Fibroblast of skin of right biceps (primary cell): Measurements from ENCODE around the gene FOXP2.
A peak's percentile ranks its signal among the peaks of the same experiment; 100 is the strongest.
"Not testable (repeated sequence)": the region's sequence is repeated elsewhere in the genome, so short reads cannot be mapped to it uniquely, and the experiment has no call there.

Experiments used
- DNase-seq: peaks from one replicate; pipeline ENCODE4 v3.0.0-alpha.2; 2013

Gene FOXP2

DNA sequence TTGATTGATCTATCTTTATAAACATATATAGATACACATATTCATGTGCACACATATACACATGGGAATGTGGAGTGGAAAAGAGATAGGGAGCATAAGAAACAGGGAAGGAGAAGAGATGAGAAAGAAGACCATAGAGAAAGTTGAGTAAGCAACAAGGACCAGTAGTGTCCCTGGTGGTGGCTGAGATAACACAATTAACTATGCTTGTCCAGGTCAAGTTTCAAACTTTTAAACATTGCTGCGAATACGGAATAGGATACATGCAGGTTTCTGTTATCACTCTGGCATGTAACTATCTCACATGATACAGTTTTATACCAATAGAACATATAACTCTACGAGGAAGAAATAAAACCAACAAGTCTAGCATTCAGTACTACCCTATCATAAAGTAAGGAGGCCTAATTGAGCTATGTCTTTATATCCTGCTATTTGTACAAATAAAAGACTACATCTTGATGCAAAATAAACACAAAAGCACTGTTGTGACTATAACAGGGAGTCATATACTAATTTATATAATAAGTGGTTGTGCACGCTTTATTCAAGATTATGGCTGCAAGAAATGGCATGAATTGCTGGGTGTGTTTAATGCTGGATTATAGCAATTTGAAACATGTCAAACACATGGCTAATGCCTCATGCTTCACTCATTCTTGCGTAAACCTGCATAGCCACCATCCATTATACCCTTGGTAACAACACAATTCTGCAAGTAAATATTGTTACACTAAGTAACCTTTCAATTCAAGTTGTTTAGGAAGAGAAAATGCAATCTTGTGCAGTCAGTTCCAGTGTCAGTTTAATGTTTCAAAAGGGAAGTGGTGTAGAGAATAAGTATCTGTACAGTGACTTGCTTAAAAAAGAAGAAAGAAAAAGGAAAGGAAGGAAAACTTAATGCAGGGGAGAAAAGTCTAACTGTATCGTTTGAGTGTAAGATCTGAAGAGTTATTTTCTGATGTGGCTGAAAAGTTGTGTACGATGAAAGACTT, 8.2 kb downstream of the FOXP2 start:
- no peak for DNase-seq

DNA sequence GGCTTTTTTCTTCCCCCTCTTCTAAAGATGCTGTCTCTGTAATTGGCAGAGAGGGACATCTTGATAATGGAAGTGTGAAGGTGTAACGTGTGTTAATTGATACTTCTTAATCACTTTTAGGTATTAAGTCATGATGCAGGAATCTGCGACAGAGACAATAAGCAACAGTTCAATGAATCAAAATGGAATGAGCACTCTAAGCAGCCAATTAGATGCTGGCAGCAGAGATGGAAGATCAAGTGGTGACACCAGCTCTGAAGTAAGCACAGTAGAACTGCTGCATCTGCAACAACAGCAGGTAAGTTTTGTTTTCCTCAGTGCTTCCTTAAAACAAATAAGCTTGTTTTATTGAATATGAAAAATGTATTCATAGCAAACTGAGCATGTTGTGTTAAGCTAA, 11.8 kb downstream of the FOXP2 start:
- DNase-seq, result no peak

DNA sequence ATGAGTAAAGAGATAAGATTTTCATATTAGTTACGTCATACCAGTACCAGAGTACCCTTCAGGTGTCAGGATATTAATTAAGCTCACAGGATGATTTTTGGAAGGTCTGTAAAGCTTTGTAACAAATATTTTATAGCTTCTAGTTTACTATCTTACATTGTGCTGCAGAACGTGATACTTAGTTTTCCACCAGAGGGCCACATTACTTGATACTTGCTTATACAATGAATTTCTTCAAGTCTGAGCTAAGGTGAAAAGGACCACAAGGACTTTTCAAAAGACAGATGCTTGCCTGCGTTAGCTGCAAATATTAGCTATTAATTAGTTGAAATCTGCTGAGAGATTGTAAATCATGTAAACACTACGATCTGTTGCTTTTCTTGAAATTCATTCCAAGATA, 12.2 kb downstream of the FOXP2 start:
- peak; percentile 26 for DNase-seq

DNA sequence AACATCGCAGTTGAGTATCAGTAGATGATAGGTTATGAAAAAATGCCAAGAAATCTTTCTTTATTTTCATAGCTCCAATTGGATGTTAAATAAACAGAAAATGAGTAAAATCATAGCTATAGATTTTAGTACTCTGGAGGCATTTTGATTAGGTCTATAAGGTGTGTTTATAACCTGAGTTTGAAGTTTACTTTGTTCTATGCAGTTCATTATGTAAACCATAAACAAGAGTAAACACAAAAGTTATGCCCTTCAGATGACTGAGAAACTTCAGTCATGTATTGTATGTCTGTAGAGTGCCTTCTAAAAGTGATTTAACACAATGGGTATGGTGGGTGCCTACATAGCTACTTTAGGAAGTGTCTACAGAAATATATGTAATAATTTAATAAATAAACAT, 13.6 kb downstream of the FOXP2 start:
- no peak for DNase-seq

DNA sequence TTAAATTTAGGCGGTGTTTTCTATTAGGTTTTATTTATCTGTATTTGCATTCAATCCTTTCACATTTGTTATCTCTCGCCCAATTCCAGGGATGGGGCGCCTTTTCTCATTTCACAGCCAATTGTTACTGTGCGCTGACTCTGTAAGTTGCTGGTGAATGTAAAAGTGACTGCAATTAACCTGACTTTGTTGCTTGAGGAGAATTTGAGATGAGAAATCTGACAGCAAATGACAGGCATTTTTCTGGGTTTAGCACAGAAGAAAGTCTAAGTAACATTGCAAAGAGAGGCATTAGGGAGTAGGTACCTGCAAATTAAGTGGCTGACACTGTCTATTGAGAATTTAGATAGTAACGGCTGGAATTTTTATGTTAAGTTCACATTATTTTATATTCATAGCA, 16.6 kb downstream of the FOXP2 start:
- no peak for DNase-seq

DNA sequence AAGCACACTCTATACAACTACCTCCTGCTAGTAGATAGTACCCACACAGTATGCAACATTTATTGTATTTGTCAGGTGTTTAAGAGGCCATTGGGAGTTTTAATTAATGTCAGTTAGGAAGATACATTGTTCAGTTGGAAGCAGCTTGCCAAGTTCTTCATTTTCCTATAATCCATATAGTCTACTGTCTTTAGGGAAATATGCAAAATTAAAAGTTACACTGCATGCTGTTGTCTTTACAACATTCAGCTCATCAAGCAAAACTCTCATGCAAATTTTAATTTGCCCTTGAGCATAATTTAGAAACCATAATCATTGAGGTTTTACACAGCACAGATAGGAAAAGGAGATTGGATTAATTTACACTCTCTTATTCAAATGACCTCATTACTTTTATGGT, 17.4 kb downstream of the FOXP2 start:
- DNase-seq, result no peak

DNA sequence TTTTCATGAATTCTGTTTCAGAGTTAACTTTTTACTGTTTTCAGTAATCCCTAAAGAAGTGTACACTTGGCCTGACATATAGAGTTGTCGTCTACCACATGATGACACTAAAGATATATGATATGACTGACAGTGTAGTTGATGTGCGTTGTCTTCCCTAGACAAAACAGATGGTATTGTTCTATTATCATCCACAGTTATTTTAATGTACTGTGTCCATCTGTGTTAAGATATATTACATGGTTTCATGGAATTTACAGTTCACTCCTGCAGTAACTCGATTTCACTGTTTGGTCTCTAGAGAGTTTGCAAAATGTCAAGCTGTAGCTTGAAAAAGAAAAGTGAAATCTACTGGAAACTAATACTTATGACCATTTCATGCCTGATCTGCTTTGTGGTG, 18.1 kb downstream of the FOXP2 start:
- no peak for DNase-seq

DNA sequence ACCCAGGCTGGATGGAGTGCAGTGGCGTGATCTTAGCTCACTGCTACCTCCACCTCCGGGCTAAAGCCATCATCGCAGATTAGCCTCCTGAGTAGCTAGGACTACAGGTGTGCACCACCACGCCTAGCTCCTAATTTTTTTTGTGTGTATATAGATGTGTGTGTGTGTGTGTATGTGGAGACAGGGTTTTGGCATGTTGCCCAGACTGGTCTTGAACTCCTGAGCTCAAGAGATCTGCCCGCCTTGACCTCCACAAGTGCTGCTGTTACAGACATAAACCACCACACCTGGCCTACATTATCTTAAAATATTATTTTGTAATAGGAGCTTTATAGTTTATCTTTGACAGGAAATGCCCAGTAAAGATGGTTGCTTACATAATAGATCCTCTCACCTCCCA, 25.0 kb downstream of the FOXP2 start:
- DNase-seq, result no peak

DNA sequence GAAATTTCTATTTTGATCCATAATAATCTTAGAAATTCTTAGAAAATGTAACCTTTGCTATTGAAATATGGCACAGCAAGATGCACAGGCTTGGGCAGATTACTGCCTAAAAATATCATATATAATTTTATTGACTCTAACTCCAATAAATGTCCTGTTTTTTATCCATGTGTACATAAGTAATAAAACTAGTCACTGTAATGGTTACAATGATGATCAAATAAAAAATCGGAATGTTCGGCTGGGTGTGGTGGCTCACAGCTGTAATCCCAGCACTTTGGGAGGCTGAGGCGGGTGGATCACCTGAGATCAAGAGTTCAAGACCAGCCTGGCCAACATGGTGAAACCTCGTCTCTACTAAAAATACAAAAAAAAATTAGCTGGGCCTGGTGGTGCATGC, 26.3 kb downstream of the FOXP2 start:
- not testable (repeated sequence) for DNase-seq

DNA sequence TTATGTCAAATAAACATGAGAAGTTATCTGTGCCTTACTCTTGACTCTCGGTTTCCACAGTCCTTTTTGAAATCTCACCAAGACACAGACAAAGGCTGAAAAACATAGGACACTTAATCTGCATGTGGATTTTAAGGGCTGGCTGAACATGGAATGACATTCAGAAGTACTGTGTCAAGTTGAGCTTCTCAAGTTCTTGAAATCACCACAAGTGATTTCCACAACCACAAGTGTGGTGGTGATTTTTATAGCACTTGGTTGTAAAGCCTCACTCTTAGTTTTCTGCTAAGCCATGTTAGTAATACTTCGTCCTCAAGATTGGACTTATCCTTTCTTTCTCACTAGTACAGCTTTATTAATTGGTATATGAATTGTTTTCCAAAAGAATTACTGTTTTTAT, 29.6 kb downstream of the FOXP2 start:
- no peak for DNase-seq

DNA sequence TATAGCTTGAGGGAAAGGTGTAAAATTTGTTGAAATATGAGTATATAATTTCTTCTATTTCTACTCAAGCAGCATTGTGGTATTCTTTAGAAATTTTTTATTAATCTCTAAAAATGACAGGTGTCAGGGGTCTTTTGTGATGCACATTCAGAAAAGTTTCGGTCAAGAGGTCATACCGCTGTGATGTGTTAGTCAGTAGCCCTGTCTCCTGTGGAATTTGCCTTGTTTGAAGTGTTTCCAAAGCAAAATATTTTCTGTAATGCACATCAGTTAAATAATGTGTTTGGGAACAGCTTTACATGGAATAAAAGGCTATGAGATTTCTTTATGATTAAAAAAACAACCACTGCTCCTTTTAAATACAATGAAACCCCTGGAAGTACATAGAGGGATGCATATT, 35.8 kb downstream of the FOXP2 start:
- peak; percentile 6 for DNase-seq

DNA sequence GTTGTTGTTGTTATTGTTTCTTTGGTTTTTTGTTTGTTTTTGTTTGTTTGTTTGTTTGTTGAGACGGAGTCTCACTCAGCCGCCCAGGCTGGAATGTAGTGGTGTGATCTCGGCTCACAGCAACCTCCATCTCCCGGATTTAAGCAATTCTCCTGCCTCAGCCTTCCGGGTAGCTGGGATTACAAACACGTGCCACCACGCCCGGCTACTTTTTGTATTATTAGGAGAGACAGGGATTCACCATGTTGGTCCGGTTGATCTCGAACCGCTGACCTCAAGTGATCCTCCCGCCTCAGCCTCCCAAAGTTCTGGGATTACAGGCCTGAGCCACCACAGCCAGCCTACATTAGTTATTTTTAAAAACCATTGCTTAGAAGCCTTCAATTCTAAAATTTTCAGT, 45.0 kb downstream of the FOXP2 start:
- DNase-seq, result no peak

DNA sequence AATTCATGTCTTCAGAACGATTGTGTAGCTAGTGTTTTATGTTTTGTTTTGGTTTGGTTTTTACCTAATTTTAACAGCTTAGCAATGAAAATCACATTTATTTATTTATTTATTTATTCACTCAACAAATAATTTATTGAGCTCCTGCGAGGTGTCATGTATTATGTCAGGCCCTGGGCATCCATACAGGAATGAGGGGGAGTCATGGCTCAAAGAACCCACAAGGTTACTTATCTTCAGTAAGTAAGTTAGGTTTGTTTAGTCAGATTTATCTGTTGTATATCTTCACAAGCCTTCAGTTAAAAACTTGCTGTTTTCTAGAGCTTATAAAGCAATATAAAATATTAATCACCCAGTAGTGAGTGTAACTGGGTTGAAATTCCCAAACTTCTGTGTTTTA, 45.4 kb downstream of the FOXP2 start:
- DNase-seq, result no peak

DNA sequence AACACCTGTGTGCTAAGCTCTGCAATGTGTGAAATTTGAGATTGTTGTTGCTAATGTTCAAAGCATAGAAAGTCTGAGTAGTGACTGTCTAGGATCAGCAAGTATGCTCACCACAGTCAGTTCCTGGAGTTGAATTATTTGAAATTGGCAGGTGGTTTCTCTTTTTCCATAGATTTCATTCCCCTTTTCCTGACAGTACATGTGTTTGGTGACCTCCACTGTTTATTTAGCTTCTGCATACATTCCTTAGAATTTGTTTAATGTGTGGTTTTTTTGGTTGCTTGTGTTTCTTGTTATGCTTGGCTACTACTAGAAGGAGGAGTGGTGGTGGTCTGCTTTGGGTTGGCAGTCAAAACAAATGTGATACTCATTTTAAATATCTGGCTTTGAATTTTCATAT, 52.3 kb downstream of the FOXP2 start:
- DNase-seq, result peak; percentile 9

DNA sequence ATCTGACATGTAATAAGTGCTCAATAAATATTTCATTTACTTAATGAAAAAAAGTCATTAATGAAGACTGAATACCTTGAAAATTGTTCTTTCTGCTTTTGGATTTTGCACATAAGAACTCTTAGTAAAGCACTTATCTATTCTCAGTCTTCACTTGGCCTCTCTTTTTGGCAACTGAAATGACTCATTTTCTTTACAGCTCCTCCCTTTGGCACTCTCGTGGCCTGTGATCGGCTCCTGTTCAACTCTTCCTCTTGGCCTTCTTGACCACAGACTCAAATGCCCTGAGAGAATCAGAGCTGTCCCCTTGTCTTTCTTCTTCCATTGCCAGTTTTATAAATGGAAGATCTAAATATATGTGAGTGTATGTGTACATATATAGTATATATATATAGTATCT, 54.2 kb downstream of the FOXP2 start:
- DNase-seq, result no peak

DNA sequence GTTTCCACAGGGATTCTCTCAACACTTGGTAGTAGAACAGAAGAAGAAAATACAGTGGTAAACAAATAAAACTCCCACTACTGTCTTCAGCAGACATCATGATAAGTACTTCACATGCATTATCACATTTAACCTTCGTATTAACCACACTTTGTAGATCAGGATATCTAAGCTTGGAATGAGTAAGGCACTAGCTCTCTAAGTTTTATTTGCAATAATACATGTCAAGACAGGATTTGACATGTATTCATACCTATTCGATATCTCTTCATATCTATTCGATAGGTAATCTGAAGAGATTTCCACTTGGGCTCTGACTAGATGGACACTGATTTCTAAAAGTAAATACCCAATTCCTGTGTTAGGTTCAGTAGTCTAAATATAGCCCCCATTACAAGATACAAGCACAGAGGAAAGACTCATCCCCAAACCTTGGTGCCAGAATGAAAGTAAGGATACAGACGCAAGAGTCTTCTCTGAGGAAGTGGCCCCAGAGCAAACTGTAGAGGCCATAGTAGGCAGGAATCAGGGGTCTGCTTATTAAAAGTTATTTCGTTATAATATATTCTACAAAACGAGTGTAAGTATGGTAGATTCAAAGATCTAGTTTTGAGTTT, 58.4 kb downstream of the FOXP2 start:
- no peak for DNase-seq

DNA sequence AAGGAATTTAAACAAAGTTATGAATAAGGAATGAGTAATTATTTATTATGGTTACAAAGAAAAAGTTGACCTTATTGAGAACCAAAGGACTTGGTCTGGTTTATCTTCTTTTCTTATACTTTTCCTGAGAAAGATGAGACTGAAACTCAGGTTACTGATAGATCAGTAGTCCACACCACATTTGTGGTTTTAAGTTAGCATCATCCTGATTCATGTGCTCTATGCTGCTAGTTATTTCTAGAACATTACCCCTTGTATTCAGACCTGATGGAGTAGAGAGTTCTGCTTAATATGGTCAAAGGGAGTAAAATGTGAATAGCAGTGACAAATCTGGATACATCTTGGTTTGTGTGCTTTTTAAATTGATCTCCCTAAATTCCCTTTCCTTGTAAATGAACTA, 63.8 kb downstream of the FOXP2 start:
- DNase-seq, result no peak

DNA sequence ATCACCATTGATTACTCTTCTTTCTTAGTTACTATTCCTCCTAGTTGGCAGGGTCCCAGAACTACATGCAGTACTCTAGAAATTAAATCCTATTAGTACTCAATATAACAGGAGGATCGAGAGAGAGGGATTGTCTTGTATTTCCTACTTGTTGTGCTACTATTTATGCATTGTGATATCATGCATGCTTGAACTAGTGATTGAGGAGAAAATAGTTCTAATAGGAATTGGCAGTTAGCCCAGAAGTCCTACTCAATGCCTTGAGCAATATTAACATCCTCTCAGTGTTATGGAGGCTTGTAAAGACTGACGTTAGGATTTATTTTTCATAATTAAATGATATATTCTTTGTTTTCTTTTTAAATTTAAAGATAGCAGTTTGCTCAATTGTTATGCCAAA, 67.4 kb downstream of the FOXP2 start:
- DNase-seq, result peak; percentile 45

DNA sequence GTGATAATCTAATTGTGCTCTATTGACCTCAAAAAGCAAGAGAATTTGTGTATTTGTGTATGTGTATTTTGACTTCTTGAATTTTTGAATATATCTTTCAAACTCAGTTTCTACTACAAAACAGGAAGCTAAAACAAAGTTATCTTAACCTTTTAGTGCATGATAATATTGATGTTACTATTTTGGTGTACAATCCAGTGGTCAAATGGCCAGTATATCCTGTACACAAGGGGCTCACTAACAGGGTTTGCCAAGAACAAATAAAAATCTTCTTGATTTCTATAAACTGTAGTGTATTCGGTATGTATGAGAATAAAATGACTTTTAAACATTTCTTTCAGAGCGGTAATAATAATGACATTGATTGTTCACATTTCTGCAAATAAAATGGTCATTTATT, 69.6 kb downstream of the FOXP2 start:
- no peak for DNase-seq

DNA sequence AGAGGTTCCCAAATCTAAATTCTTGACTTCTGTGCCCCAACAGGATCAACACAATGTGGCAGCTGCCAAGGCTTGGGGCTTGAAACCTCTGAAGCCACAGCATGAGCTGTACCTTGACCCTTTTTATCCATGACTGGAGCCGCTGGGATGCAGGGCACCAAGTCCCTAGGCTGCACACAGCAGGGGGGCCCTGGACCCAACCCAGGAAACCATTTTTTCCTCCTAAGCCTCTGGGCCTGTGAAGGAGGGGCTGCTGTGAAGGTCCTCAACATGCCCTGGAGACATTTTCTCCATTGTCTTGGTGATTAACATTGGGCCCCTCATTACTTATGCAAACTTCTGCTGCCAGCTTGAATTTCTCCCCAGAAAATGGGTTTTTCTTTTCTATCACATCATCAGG, 72.6 kb downstream of the FOXP2 start:
- DNase-seq, result no peak

DNA sequence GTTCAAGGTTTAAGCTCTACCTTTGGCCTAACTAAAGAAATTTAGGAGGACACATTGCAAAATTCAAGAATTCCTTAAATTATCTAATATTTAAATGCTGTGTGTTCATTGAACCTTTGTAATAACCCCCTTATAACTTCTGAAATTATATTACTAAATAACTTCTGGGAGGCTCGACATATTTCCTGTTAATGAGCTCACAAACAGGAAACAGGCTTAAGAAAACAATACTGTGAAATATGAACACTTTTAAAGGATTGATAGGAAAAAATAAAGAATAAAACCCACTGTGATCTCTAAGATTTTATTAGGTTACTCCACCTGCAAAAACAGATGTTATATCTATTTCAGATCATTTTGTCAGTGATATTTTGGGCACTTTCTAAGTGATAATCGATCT, 74.1 kb downstream of the FOXP2 start:
- no peak for DNase-seq

DNA sequence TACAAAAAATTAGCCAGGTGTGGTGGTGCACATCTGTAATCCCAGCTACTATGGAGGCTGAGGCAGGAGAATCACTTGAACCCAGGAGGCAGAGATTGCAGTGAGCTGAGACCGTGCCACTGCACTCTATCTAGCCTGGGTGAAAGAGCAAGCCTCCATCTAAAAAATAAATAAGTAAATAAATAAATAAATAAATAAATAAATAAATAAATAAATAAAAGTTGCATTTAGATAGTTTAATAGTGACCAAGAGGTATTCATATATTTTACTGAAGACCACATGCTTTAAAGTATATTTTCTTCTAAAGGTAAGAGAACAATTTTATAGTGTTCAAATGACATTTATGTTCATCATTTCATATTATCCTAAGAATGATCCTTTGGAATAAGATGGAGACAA, 82.9 kb downstream of the FOXP2 start:
- not testable (repeated sequence) for DNase-seq

DNA sequence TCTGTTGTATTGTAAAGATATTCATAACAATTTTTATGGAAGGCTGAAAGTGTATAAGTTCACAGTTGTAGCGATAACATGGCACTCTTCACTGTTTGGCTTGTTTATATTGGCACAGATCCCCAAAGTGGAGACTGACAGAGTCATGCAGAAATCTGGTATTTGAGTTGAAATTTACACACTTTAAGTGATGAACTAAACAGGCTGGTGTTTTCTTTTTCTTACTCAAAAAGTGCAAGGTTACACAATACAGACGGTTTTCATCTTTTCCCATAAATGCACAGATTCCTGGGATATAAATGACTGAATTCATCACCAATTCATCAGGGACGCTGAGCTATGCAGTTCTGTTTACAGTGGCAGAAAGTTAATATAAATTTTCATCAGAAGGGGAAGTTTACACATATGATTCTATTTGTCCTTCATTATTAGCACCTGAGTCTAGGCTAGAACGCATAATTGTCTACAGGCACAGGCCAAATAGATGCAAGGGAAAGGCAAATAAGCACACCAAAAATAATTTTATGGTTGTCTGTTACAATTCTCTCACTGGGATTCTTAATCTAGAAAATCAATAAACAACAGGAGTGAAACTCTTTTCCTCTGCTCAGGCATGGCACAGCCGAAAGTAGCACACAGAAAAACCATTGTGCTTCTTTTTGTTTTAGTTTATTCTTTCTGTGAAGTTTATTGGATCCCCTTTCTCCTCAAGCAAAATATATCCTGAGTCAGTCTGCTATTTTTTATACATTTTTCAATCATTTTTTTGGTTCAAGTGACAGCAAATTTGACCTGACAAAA, 88.0 kb downstream of the FOXP2 start:
- DNase-seq, result peak; percentile 60

DNA sequence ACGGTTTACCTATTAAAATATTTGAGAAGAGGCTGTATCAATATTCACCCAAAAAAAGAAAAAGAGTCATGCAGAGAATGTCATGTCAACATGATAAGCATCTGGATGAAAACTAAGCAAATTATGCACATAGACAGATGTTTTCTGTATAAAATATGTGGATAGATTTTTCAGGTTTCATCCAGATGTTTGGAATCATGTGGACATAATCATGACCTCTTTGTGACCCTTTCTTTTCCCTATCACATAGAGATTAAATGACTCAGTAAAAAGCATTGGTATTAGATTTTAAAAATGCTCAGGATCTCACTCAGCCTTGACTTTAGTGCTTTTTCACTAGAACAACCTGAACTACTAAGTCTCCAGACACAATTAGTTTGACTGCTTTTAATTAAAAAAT, 90.0 kb downstream of the FOXP2 start:
- DNase-seq, result peak; percentile 11
